HG03432 (cell line): Measurements from ENCODE around the gene SHC4.
A peak's percentile ranks its signal among the peaks of the same experiment; 100 is the strongest.
"Not testable (repeated sequence)": the region's sequence is repeated elsewhere in the genome, so short reads cannot be mapped to it uniquely, and the experiment has no call there.

Experiments
- ATAC-seq: cut with Tn5 transposase; IDR thresholded peaks from one replicate; pipeline ENCODE4 v1.9.1; 2021; ENCODE audit warnings: mild to moderate bottlenecking, moderate library complexity; ENCODE audit not compliant: unreplicated experiment

The SHC4 gene

GRCh38 chr15:48963524-48964113 lies at the start of gene SHC4:
SHC4 (minus strand) TSS chr15:48963919; CDS start chr15:48963015, 904 bp downstream.
- ATAC-seq = peak; percentile 44

GRCh38 chr15:48999314-48999713 lies 35.6 kb upstream of the SHC4 start:
- no peak for ATAC-seq

GRCh38 chr15:48996276-48996675 lies 32.6 kb upstream of the SHC4 start:
- ATAC-seq = no peak

- ATAC-seq = no peak
Measured at GRCh38 chr15:48993380-48993779, 29.7 kb upstream of the SHC4 start.

GRCh38 chr15:48992545-48992944 lies 28.8 kb upstream of the SHC4 start:
- peak; percentile 93 for ATAC-seq

GRCh38 chr15:48992096-48992495 lies 28.4 kb upstream of the SHC4 start:
- ATAC-seq = peak; percentile 25

GRCh38 chr15:48989170-48989569 lies 25.5 kb upstream of the SHC4 start:
- ATAC-seq = no peak

- no peak for ATAC-seq
Measured at GRCh38 chr15:48987142-48987541, 23.4 kb upstream of the SHC4 start.

- no peak for ATAC-seq
Measured at GRCh38 chr15:48986240-48986639, 22.5 kb upstream of the SHC4 start.

- no peak for ATAC-seq
Measured at GRCh38 chr15:48985516-48985915, 21.8 kb upstream of the SHC4 start.

- ATAC-seq = no peak
Measured at GRCh38 chr15:48984811-48985352, 21.2 kb upstream of the SHC4 start.

GRCh38 chr15:48984021-48984710 lies 20.4 kb upstream of the SHC4 start:
- ATAC-seq = no peak

- no peak for ATAC-seq
Measured at GRCh38 chr15:48983300-48983699, 19.6 kb upstream of the SHC4 start.

- no peak for ATAC-seq
Measured at GRCh38 chr15:48981941-48982340, 18.2 kb upstream of the SHC4 start.

GRCh38 chr15:48978638-48979037 lies 14.9 kb upstream of the SHC4 start:
- ATAC-seq = no peak

GRCh38 chr15:48976444-48977088 lies 12.8 kb upstream of the SHC4 start:
- ATAC-seq = no peak

- ATAC-seq = peak; percentile 98
Measured at GRCh38 chr15:48975472-48976419, 12.0 kb upstream of the SHC4 start.

- ATAC-seq = no peak
Measured at GRCh38 chr15:48974882-48975281, 11.2 kb upstream of the SHC4 start.

- no peak for ATAC-seq
Measured at GRCh38 chr15:48972750-48973503, 9.2 kb upstream of the SHC4 start.

- ATAC-seq = not testable (repeated sequence)
Measured at GRCh38 chr15:48970926-48971325, 7.2 kb upstream of the SHC4 start.
